SH-SY5Y (cell line): Measurements from ENCODE around the gene CYP27B1.

Source experiments
- GATA2 ChIP-seq: IDR thresholded peaks from 2 replicates; pipeline ENCODE4 v1.6.1; 2011; ENCODE audit warnings: mild to moderate bottlenecking, low read depth, low read length
- GATA3 ChIP-seq: IDR thresholded peaks from 2 replicates; pipeline ENCODE4 v1.6.1; 2011; ENCODE audit warnings: low read depth, mild to moderate bottlenecking, low read length, moderate library complexity

GRCh38 chr12:57713209-57713608 is 53.7 kb downstream of the CYP27B1 start:
- TF ChIP-seq GATA2 (no peak), GATA3 (no peak)
